ENCODE measurements around the gene MYO5B.

Gene MYO5B

DNA sequence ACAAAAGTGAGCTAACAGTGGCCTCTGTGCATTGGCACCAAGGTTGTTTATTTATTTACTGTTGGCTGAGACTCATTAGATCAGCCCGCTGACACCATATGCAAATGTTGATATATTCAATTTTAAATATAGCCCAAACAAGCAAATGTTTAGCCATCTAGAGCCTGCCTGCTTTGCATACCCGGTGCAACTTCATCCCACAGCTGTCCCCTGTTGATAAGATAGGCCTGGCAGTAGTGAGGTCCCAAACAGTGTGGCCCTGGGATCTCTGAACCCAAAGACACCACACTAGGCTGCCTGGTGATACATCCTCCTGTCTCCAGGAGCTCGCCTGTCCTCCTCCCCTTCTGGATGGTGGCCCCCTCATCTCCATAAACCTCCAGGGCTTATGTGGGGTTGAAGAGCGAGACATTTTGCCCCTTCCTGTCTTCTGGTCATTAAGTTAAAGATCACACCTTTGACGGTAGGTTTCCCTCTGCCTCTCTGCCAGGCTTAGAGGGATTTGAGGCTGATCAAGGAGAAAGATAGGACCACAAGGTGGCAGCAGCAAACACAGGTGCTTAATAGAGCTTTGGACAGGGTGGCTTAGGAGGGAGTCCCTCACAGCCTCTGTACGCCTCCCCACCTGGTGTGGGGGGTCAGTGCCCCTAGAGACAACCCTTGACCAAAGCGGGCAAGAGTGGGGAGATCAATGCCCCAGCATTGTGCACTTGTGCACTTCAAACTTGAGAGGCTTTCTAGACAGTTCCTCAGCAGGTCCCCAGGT, 23.7 kb upstream of the MYO5B start:
- TF ChIP-seq MYC (IDR thresholded peaks at IDR 0.05; ENCODE audit: low read depth, low read length) (no peak), CTCF (IDR thresholded peaks at IDR 0.05; ENCODE audit: low read depth, low read length) (peak; percentile 35)
- peak; percentile 37 for DNase-seq (ENCODE audit: low read depth)
- no peak overlapping the region for H3K4me3 ChIP-seq (ENCODE audit: low read depth, low read length)

DNA sequence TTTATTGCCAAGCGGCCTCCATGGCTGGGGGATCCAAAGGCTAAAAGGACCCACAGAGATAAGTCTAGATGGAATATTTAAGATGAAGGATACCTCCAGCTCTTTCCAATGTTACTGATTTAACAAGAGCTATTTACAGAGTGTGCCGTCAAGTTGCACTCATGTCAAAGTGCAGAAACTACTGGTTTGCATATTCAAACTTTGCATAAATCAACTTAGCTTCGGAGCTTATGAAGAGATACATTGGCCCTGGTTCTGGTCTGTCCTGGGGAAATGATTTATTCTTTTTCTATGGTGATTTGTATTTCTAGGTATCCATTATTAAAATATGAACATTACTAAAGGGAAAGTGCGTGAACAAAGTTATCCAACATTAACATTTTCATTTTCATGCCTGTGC, 14.4 kb upstream of the MYO5B start:
- no peak for DNase-seq (ENCODE audit: low read depth)

DNA sequence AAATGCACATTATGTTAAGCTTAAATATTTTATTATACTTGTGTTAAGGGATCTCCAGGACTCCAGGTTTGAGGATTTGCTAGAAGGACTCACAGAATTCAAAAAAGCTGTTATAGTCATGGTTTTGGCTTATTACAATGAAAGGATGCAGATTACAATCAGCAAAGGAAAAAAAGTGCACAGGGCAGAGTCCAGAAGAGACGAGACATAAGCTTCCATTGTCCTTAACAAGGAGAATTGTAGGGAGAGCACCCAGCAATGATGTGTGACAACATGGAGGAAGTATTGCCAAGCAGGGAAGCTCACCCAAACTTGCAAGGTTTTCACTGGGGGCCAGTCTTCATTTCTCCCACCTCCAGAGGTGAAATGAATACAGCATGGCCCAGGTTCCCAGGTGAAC, 12.8 kb upstream of the MYO5B start:
- no peak for DNase-seq (ENCODE audit: low read depth)
- no peak overlapping the region for H3K4me3 ChIP-seq (ENCODE audit: low read depth, low read length)
- TF ChIP-seq POLR2A (IDR thresholded peaks at IDR 0.05; ENCODE audit: extremely low read depth, insufficient read length) (no peak), MYC (IDR thresholded peaks at IDR 0.05; ENCODE audit: low read depth, low read length) (no peak), MAX (IDR thresholded peaks at IDR 0.05; ENCODE audit: low read depth, low read length) (no peak), CTCF (IDR thresholded peaks at IDR 0.05; ENCODE audit: low read depth, low read length) (no peak)

More for the DNA sequence above, 14.4 kb upstream of the MYO5B start:
- H3K4me3 ChIP-seq (ENCODE audit: low read depth, low read length), result no peak overlapping the region
- no peak for TF ChIP-seq POLR2A (IDR thresholded peaks at IDR 0.05; ENCODE audit: extremely low read depth, insufficient read length)
- no peak for TF ChIP-seq MAX (IDR thresholded peaks at IDR 0.05; ENCODE audit: low read depth, low read length)
- TF ChIP-seq MYC (IDR thresholded peaks at IDR 0.05; ENCODE audit: low read depth, low read length), result no peak
- no peak for TF ChIP-seq CTCF (IDR thresholded peaks at IDR 0.05; ENCODE audit: low read depth, low read length)

- peak; percentile 51 for TF ChIP-seq CTCF (IDR thresholded peaks at IDR 0.05; ENCODE audit: low read depth, low read length)
- no peak for TF ChIP-seq MYC (IDR thresholded peaks at IDR 0.05; ENCODE audit: low read depth, low read length)
- DNase-seq (ENCODE audit: low read depth), result peak; percentile 43
- H3K4me3 ChIP-seq (ENCODE audit: low read depth, low read length), result no peak overlapping the region
Measured at GRCh38 chr18:50203801-50204604, 9.1 kb upstream of the MYO5B start.

- DNase-seq (ENCODE audit: low read depth), result no peak
- H3K4me3 ChIP-seq (ENCODE audit: low read depth, low read length), result no peak overlapping the region
- TF ChIP-seq POLR2A (IDR thresholded peaks at IDR 0.05; ENCODE audit: extremely low read depth, insufficient read length), result no peak
- TF ChIP-seq MYC (IDR thresholded peaks at IDR 0.05; ENCODE audit: low read depth, low read length), result no peak
- TF ChIP-seq MAX (IDR thresholded peaks at IDR 0.05; ENCODE audit: low read depth, low read length), result no peak
- no peak for TF ChIP-seq CTCF (IDR thresholded peaks at IDR 0.05; ENCODE audit: low read depth, low read length)
Measured at GRCh38 chr18:50201476-50202018, 6.6 kb upstream of the MYO5B start.

All from NB4 (cell line).